NCI-H1048 (cell line): Measurements from ENCODE around the gene SPAG9.

Experiments
- DNase-seq: peaks from one replicate; lab custom pipeline; 2025; lab: John Stamatoyannopoulos, UW

Gene SPAG9

GRCh38 chr17:50938821-50939541 lies 181.7 kb downstream of the SPAG9 start:
- no peak for DNase-seq

GRCh38 chr17:50935996-50936266 lies 184.7 kb downstream of the SPAG9 start:
- no peak for DNase-seq

GRCh38 chr17:50935221-50935995 lies 185.3 kb downstream of the SPAG9 start:
- DNase-seq = no peak

GRCh38 chr17:50934672-50935220 lies 185.9 kb downstream of the SPAG9 start:
- DNase-seq = no peak

GRCh38 chr17:50934161-50934560 lies 186.5 kb downstream of the SPAG9 start:
- no peak for DNase-seq

GRCh38 chr17:50931144-50931908 lies 189.3 kb downstream of the SPAG9 start:
- no peak for DNase-seq

GRCh38 chr17:50928646-50929045 lies 192.0 kb downstream of the SPAG9 start:
- no peak for DNase-seq

GRCh38 chr17:50927287-50927686 lies 193.4 kb downstream of the SPAG9 start:
- no peak for DNase-seq

- DNase-seq = no peak
These were observed 194.1 kb downstream of the SPAG9 start for GRCh38 chr17:50926523-50926922.

- DNase-seq = no peak
These were observed 195.3 kb downstream of the SPAG9 start for GRCh38 chr17:50925296-50925891.

GRCh38 chr17:50924800-50925199 lies 195.9 kb downstream of the SPAG9 start:
- no peak for DNase-seq

GRCh38 chr17:50924300-50924699 lies 196.4 kb downstream of the SPAG9 start:
- DNase-seq = no peak

GRCh38 chr17:50923611-50924010 lies 197.1 kb downstream of the SPAG9 start:
- DNase-seq = no peak

GRCh38 chr17:50922721-50923405 lies 197.8 kb downstream of the SPAG9 start:
- no peak for DNase-seq

- no peak for DNase-seq
These were observed 198.6 kb downstream of the SPAG9 start for GRCh38 chr17:50922107-50922506.

- DNase-seq = no peak
These were observed 199.6 kb downstream of the SPAG9 start for GRCh38 chr17:50920891-50921586.

- DNase-seq = no peak
These were observed 200.6 kb downstream of the SPAG9 start for GRCh38 chr17:50920041-50920410.

- DNase-seq = peak; percentile 63
These were observed 201.2 kb downstream of the SPAG9 start for GRCh38 chr17:50919321-50920040.

- no peak for DNase-seq
These were observed 201.8 kb downstream of the SPAG9 start for GRCh38 chr17:50918933-50919296.
